GM06990 (cell line): Measurements from ENCODE around the gene NR0B2.

Experiments
- DNase-seq: peaks from one replicate; pipeline ENCODE4 v3.0.0-alpha.2; 2011; ENCODE audit not compliant: insufficient read length; ENCODE audit errors: extremely low read depth
- H3K27me3 ChIP-seq: replicated peaks from 2 replicates; pipeline ENCODE4 v1.6.0; 2011; ENCODE audit warnings: low read length; ENCODE audit not compliant: control insufficient read depth, insufficient read depth
- H3K36me3 ChIP-seq: 2 replicates; pipeline ENCODE4 v1.5.1; 2011; ENCODE audit warnings: low read length; ENCODE audit not compliant: control insufficient read depth, insufficient read depth
- H3K4me3 ChIP-seq: replicated peaks from 2 replicates; pipeline ENCODE4 v1.5.1; 2011; ENCODE audit warnings: low read depth, mild to moderate bottlenecking, control low read depth, low read length
- CTCF ChIP-seq: IDR thresholded peaks from 2 replicates; pipeline ENCODE4 v1.5.1; 2011; ENCODE audit warnings: low read length, control low read depth, mild to moderate bottlenecking, inconsistent platforms; ENCODE audit not compliant: insufficient read depth, poor library complexity, severe bottlenecking

NR0B2 gene

DNA sequence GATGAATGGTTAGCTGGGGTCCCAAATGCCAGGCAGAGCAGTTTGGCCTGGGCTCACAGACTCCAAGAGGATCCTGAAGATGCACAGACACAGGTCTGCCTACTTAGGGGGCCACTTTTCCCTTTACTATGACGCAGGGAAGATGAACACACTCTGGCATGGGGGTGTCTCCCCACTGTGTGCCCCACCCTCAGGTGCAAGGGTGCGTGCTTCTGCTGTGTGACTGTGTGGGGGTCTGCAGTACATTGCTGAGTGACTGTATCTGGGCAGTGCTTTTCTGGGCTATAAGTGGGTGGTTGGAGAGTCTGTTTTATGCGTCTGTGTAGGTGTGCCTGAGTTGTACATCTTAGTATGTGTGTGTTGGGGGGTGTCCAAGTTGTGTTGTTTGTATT, 3.8 kb downstream of the NR0B2 start:
- H3K36me3 ChIP-seq: no peaks in the 10 kb centered on the region
- H3K4me3 ChIP-seq: no peak overlapping the region
- TF ChIP-seq CTCF: no peak
- DNase-seq: no peak
- H3K27me3 ChIP-seq: no peaks in the 10 kb centered on the region

GRCh38 chr1:26907071-26907917, 6.5 kb downstream of the NR0B2 start:
- H3K36me3 ChIP-seq: no peaks in the 10 kb centered on the region
- no peak for TF ChIP-seq CTCF
- H3K27me3 ChIP-seq: no peaks in the 10 kb centered on the region
- no peak for DNase-seq
- H3K4me3 ChIP-seq: no peak overlapping the region

DNA sequence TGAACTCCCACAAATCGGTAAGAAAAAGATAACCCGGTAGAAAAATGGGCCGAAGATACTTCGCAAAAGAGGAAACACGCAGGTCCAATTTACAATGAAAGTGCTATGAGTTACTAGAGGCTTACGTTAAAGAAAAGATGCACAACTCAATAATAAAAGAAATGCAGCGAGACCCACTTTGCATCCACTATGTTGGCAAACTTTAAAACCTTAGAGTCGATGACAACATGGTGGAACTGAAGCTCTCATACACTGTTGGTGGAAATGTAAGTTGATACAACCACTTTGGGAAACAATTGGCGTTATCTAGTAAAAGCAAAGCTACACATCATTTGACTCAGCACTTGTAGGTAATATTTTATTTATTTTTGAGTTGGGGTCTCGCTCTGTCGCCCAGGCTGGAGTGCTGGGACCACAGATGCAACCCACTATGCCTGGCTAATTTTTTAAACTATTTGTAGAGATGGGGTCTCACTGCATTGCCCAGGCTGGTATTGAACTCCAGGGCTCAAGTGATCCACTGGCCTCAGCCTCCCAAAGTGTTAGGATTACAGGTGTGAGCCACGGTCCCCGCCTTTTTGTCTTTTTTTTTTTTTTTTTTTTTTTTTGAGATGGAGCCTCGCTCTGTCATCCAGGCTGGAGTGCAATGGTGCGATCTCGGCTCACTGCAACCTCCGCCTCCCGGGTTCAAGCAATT, 12.8 kb downstream of the NR0B2 start:
- Histone ChIP-seq H3K36me3 (no peaks in the 10 kb centered on the region), H3K27me3 (no peaks in the 10 kb centered on the region), H3K4me3 (peak overlapping the region; percentile 96)
- no peak for DNase-seq
- TF ChIP-seq CTCF: no peak

- peaks cover 3% of the 10 kb centered on the region for H3K36me3 ChIP-seq
- peak within 1 kb of the TSS; percentile 96 for H3K4me3 ChIP-seq
- TF ChIP-seq CTCF: no peak
- peak; percentile 81 for DNase-seq
- no peaks in the 10 kb centered on the region for H3K27me3 ChIP-seq
Observed at GRCh38 chr1:26900001-26900814, 13.6 kb downstream of the NR0B2 start, which contains the start of gene GPATCH3. GPATCH3 (minus strand) TSS chr1:26900467; CDS start chr1:26900442, 25 bp downstream.

DNA sequence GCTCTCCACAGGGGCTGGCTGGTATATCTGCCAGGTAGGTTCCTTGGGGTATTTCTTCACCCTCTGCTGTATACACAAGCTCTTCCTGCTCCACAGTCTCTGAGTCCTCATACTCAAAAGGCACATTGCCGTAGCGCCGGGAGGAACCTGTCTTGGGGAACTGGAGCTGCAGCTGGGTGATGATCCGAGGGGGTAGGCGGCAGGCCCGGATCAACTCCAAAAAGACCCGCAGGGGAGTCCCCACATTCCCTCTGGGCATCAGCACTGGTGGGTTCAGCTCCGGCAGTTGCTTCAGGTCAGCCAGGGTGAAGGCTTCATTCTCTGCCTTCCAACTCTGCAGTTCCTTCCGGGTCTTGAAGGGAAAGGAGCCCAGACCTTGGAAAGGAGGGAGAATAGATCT, 16.4 kb downstream of the NR0B2 start:
- TF ChIP-seq CTCF: no peak
- Histone ChIP-seq H3K36me3 (peaks cover 13% of the 10 kb centered on the region), H3K4me3 (no peak overlapping the region), H3K27me3 (no peaks in the 10 kb centered on the region)
- DNase-seq: no peak
